Stomach smooth muscle (tissue), 2 donors: ENCODE measurements around the gene ZNF579.

Experiments
- H3K27ac ChIP-seq: one replicate; pipeline ENCODE4 v1.7.0; 2013; ENCODE audit warnings: mild to moderate bottlenecking, low read length, inconsistent platforms
- H3K27me3 ChIP-seq, 2 donors: one replicate each; pipeline ENCODE4 v1.7.0; 2013; ENCODE audit warnings: low read length in 2 of 2; ENCODE audit not compliant: insufficient read depth in 2 of 2, control insufficient read depth in 1 of 2
- H3K36me3 ChIP-seq, 2 donors: one replicate each; pipeline ENCODE4 v1.7.0; 2013; ENCODE audit warnings: low read length in 2 of 2; ENCODE audit not compliant: control insufficient read depth in 2 of 2, insufficient read depth in 2 of 2
- H3K4me1 ChIP-seq: one replicate; pipeline ENCODE4 v1.7.0; 2013; ENCODE audit warnings: low read length; ENCODE audit not compliant: control insufficient read depth, insufficient read depth
- H3K4me3 ChIP-seq, 2 donors: one replicate each; pipeline ENCODE4 v1.7.0; 2013; ENCODE audit warnings: low read length in 2 of 2
- H3K9ac ChIP-seq, 2 donors: one replicate each; pipeline ENCODE4 v1.7.0; 2013; ENCODE audit warnings: low read length in 2 of 2, mild to moderate bottlenecking in 1 of 2
- H3K9me3 ChIP-seq, 2 donors: one replicate each; pipeline ENCODE4 v1.7.0; 2013; ENCODE audit warnings: low read length in 2 of 2; ENCODE audit not compliant: control insufficient read depth in 2 of 2
- donor health status: healthy.
- donor health status: Pancreatic carcinoma.

The ZNF579 gene, protein sequence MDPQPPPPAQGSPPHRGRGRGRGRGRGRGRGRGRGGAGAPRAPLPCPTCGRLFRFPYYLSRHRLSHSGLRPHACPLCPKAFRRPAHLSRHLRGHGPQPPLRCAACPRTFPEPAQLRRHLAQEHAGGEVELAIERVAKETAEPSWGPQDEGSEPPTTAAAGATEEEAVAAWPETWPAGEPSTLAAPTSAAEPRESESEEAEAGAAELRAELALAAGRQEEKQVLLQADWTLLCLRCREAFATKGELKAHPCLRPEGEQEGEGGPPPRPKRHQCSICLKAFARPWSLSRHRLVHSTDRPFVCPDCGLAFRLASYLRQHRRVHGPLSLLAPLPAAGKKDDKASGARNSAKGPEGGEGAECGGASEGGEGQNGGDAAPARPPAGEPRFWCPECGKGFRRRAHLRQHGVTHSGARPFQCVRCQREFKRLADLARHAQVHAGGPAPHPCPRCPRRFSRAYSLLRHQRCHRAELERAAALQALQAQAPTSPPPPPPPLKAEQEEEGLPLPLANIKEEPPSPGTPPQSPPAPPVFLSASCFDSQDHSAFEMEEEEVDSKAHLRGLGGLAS

GRCh38 chr19:55580628-55581144 lies at the start of gene ZNF579:
TSS of gene ZNF579 (minus strand) at chr19:55580848. CDS start at chr19:55579639, 1,209 bp downstream.
- Histone ChIP-seq H3K9me3 (no peaks in the 10 kb centered on the region), H3K4me1 (peaks cover 20% of the 10 kb centered on the region), H3K36me3 (peaks cover 4% of the 10 kb centered on the region in 2 donors), H3K4me3 (peak within 1 kb of the TSS; percentile 72 to 82), H3K9ac (peak within 1 kb of the TSS; percentile 65 to 80), H3K27me3 (peaks cover 0 to 2% of the 10 kb centered on the region in 2 donors), H3K27ac (peak within 1 kb of the TSS; percentile 75)

- Histone ChIP-seq H3K27me3 (no peaks in the 10 kb centered on the region), H3K9me3 (no peaks in the 10 kb centered on the region), H3K4me3 (no peak overlapping the region), H3K4me1 (peaks cover 3% of the 10 kb centered on the region), H3K27ac (no peak overlapping the region), H3K36me3 (no peaks in the 10 kb centered on the region), H3K9ac (no peak overlapping the region)
Measured at GRCh38 chr19:55626350-55626749, 45.7 kb upstream of the ZNF579 start.

- Histone ChIP-seq H3K4me3 (peak overlapping the region; percentile 73 to 79), H3K9me3 (no peaks in the 10 kb centered on the region), H3K4me1 (peaks cover 3% of the 10 kb centered on the region), H3K36me3 (peaks cover 0 to 3% of the 10 kb centered on the region in 2 donors), H3K27ac (peak overlapping the region; percentile 86), H3K27me3 (no peaks in the 10 kb centered on the region), H3K9ac (peak overlapping the region in 1 of 2 donors; percentile 71)
Measured at GRCh38 chr19:55625004-55625326, 44.3 kb upstream of the ZNF579 start.

GRCh38 chr19:55624109-55625003 lies 43.7 kb upstream of the ZNF579 start, which contains the start of gene ZNF784:
TSS of gene ZNF784 (minus strand) at chr19:55624566. CDS start at chr19:55624561, 5 bp downstream.
- peaks cover 3% of the 10 kb centered on the region for H3K4me1 ChIP-seq
- H3K9ac ChIP-seq, result peak within 1 kb of the TSS; percentile 71 to 72
- H3K36me3 ChIP-seq, result peaks cover 0 to 3% of the 10 kb centered on the region in 2 donors
- no peaks in the 10 kb centered on the region for H3K9me3 ChIP-seq
- peak within 1 kb of the TSS; percentile 73 to 79 for H3K4me3 ChIP-seq
- peak within 1 kb of the TSS; percentile 86 for H3K27ac ChIP-seq
- no peaks in the 10 kb centered on the region for H3K27me3 ChIP-seq

GRCh38 chr19:55623561-55623960 lies 42.9 kb upstream of the ZNF579 start:
- peak overlapping the region in 1 of 2 donors; percentile 79 for H3K4me3 ChIP-seq
- no peak overlapping the region for H3K9ac ChIP-seq
- H3K4me1 ChIP-seq, result peaks cover 3% of the 10 kb centered on the region
- no peaks in the 10 kb centered on the region for H3K9me3 ChIP-seq
- peak overlapping the region; percentile 86 for H3K27ac ChIP-seq
- H3K27me3 ChIP-seq, result no peaks in the 10 kb centered on the region
- H3K36me3 ChIP-seq, result peaks cover 0 to 3% of the 10 kb centered on the region in 2 donors

DNA sequence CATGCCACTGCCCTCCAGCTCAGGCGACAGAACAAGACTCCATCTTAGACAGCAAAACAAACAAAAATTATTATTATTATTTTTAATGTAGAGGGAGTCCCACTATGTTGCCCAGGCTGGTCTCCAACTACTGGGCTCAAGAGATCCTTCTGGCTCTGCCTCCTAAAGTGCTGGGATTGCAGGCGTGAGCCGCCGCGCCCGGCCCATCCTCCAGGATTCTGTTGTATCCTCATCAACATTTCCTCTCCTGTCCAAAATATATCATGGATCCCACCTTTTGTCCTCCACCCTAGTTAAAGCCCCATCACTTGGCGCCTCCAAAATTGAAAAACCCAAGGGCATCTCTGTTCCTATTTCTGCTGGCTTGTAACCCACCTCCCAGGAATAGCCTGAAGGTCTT lies 42.5 kb upstream of the ZNF579 start:
- no peak overlapping the region for H3K4me3 ChIP-seq
- H3K27ac ChIP-seq, result no peak overlapping the region
- no peaks in the 10 kb centered on the region for H3K27me3 ChIP-seq
- no peaks in the 10 kb centered on the region for H3K9me3 ChIP-seq
- no peak overlapping the region for H3K9ac ChIP-seq
- peaks cover 0 to 3% of the 10 kb centered on the region in 2 donors for H3K36me3 ChIP-seq
- peaks cover 3% of the 10 kb centered on the region for H3K4me1 ChIP-seq

DNA sequence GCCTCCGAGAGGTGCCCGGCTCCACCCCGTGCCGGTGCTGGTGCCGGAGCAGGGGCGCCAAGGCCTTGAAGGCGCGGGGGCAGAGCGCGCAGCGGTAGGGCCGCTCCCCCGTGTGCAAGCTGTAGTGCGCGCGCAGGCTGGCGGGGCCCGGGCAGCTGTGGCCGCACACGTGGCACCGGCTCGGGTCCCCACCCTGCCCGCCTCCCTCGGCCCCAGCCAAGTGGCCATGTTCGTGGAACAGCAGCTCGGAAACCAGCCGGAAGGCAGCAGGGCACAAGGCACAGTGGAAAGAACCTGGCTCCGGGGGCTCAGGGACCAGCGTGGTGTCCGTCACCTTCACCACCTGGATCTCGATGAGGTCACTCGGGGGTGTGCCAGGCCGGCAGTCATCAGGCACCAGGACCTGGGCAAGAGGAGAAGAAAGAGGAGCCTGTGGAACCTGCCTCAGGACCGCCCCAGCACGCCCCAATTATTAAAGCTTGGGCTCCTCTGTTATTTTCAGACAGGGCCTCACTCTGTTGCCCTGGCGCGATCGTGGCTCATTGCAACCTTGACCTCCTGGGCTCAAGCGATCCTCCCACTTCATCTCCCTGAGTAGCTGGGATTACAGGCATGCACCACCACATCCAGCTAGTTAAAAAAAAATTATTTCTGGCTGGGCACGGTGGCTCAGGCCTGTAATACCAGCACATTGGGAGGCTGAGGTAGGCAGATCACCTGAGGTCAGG lies 41.8 kb upstream of the ZNF579 start:
- H3K4me3 ChIP-seq, result no peak overlapping the region
- H3K9ac ChIP-seq, result no peak overlapping the region
- H3K27ac ChIP-seq, result no peak overlapping the region

GRCh38 chr19:55621673-55622231 lies 41.1 kb upstream of the ZNF579 start:
- Histone ChIP-seq H3K4me1 (peaks cover 3% of the 10 kb centered on the region), H3K9me3 (no peaks in the 10 kb centered on the region), H3K27ac (no peak overlapping the region), H3K27me3 (no peaks in the 10 kb centered on the region), H3K4me3 (no peak overlapping the region), H3K36me3 (peaks cover 5 to 8% of the 10 kb centered on the region in 2 donors), H3K9ac (no peak overlapping the region)

More for the DNA sequence above, 41.8 kb upstream of the ZNF579 start:
- Histone ChIP-seq H3K9me3 (no peaks in the 10 kb centered on the region), H3K4me1 (peaks cover 3% of the 10 kb centered on the region), H3K36me3 (peaks cover 2 to 4% of the 10 kb centered on the region in 2 donors), H3K27me3 (no peaks in the 10 kb centered on the region)

DNA sequence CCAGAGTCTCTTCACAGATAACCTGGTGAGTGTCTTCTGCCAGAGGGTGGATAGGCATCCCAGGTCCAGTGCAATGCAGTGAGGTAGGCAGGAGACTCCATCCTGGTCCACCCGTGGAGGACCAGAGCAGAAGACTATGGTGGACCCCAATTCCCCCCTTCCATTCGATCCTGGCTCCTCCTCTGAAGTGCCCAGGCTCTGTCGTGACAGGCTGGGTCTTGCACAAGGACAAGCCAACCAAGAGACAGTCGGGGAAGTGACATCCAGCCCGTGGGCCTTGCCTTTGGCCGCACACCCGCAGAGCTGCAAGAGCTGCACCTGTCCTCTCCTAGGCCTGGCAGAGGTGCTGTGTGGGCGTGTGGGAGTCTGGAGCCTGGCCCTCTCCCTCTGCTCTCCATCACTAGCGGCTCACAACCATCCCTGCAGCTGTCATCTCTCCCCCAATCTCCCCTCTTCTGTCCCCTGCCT lies 40.6 kb upstream of the ZNF579 start:
- Histone ChIP-seq H3K4me1 (peaks cover 3% of the 10 kb centered on the region), H3K9me3 (no peaks in the 10 kb centered on the region), H3K9ac (no peak overlapping the region), H3K4me3 (no peak overlapping the region), H3K27me3 (no peaks in the 10 kb centered on the region), H3K27ac (no peak overlapping the region), H3K36me3 (peaks cover 10 to 12% of the 10 kb centered on the region in 2 donors)
